Smooth muscle cell (in vitro differentiated cells): ENCODE data around the gene DENND6B. TPM values are rescaled to one million over a fixed set of nuclear protein-coding genes. Genes with fewer than 3 reads are reported as not detected.

Experiments
- DNase-seq: peaks from one replicate; lab custom pipeline; 2025; ENCODE audit not compliant: unreplicated experiment; lab: John Stamatoyannopoulos, UW
- H2AFZ ChIP-seq: fragments of 200-600 bp; sonication (generic); 2 replicates; pipeline ENCODE4 v1.6.0; 2016; ENCODE audit warnings: antibody characterized with exemption, low read depth, mild to moderate bottlenecking
- H3F3A ChIP-seq: fragments of 200-600 bp; sonication (generic); 2 replicates; pipeline ENCODE4 v1.6.0; 2017; ENCODE audit warnings: antibody characterized with exemption, low read depth
- H3K27ac ChIP-seq: fragments of 200-600 bp; sonication (generic); 2 replicates; pipeline ENCODE4 v1.5.1; 2016; ENCODE audit warnings: low read depth, mild to moderate bottlenecking
- H3K27me3 ChIP-seq: fragments of 200-600 bp; sonication (generic); 2 replicates; pipeline ENCODE4 v1.6.1; 2016; ENCODE audit warnings: low read depth, mild to moderate bottlenecking
- H3K36me3 ChIP-seq: fragments of 200-600 bp; sonication (generic); 2 replicates; pipeline ENCODE4 v1.5.1; 2016; ENCODE audit warnings: low read depth
- H3K4me1 ChIP-seq: fragments of 200-600 bp; sonication (generic); 2 replicates; pipeline ENCODE4 v1.5.1; 2016; ENCODE audit warnings: low read depth
- H3K4me2 ChIP-seq: fragments of 200-600 bp; sonication (generic); 2 replicates; pipeline ENCODE4 v1.6.0; 2016; ENCODE audit warnings: mild to moderate bottlenecking
- H3K4me3 ChIP-seq: fragments of 200-600 bp; sonication (generic); 2 replicates; pipeline ENCODE4 v1.5.1; 2016; ENCODE audit warnings: mild to moderate bottlenecking
- H3K79me2 ChIP-seq: fragments of 200-600 bp; sonication (generic); 2 replicates; pipeline ENCODE4 v1.6.0; 2016; ENCODE audit warnings: low read depth, mild to moderate bottlenecking
- H3K9ac ChIP-seq: fragments of 200-600 bp; sonication (generic); 2 replicates; pipeline ENCODE4 v1.6.0; 2016; ENCODE audit warnings: low read depth
- H3K9me3 ChIP-seq: fragments of 200-600 bp; sonication (generic); replicated peaks from 2 replicates; pipeline ENCODE4 v1.5.1; 2016; ENCODE audit warnings: low read depth
- H4K20me1 ChIP-seq: fragments of 200-600 bp; sonication (generic); 2 replicates; pipeline ENCODE4 v1.6.0; 2016; ENCODE audit warnings: low read depth
- WGBS: methylation state at CpG from one replicate; pipeline ENCODE4 v1.1.7; 2016; ENCODE audit warnings: low lambda C conversion rate; 5-methylcytosine and 5-hydroxymethylcytosine counted together
- polyA plus RNA-seq: library from polyadenylated mRNA; unstranded; fragments of >200 nt; fragmentation: Nextera tagmentation; extraction: Ambion mirVana; gene quantifications from 2 replicates; pipeline ENCODE4 v1.2.1, GENCODE V29; 2016
- total RNA-seq: library from RNA; depleted of rRNA; stranded (reverse); fragments of >200 nt; gene quantifications from 2 replicates; pipeline ENCODE4 v1.2.3, GENCODE V29; 2014
- TF ChIP-seq, protein P1 (sequence below): fragments of 200-600 bp; sonication (generic); IDR thresholded peaks from 2 replicates; pipeline ENCODE4 v1.5.1; 2017; ENCODE audit warnings: borderline replicate concordance, mild to moderate bottlenecking, antibody characterized with exemption; ENCODE audit not compliant: insufficient read depth, poor library complexity, severe bottlenecking

The DENND6B gene
- total and polyA plus RNA-seq, 2 experiments from 2014 or later = 3.1 to 7.8 TPM

DNA sequence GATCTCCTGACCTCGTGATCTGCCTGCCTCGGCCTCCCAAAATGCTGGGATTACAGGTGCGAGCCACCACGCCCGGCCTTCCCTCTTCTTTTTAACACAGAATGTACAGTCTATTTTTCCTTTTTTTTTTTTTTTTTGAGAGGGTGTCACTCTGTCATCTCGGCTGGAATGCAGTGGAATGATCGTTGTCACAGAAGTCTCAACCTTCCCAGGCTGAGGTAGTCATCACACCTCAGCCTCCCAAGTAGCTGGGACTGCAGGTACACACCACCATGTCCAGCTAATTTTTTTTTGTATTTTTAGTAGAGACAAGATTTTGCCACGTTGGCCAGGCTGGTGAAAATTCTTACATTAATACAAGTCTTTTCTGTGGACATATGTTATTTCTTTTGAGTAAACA is 29.4 kb upstream of the DENND6B start:
- Histone ChIP-seq H4K20me1 (peaks cover 98% of the 10 kb centered on the region), H3K79me2 (peaks cover 97% of the 10 kb centered on the region), H2AFZ (no peak overlapping the region), H3K36me3 (no peaks in the 10 kb centered on the region), H3K4me1 (no peaks in the 10 kb centered on the region), H3K27ac (no peak overlapping the region), H3K27me3 (no peaks in the 10 kb centered on the region), H3K4me2 (no peak overlapping the region), H3F3A (no peaks in the 10 kb centered on the region), H3K9me3 (no peaks in the 10 kb centered on the region), H3K4me3 (no peak overlapping the region), H3K9ac (no peak overlapping the region)
- no peak for DNase-seq
- TF ChIP-seq, protein P1, sequence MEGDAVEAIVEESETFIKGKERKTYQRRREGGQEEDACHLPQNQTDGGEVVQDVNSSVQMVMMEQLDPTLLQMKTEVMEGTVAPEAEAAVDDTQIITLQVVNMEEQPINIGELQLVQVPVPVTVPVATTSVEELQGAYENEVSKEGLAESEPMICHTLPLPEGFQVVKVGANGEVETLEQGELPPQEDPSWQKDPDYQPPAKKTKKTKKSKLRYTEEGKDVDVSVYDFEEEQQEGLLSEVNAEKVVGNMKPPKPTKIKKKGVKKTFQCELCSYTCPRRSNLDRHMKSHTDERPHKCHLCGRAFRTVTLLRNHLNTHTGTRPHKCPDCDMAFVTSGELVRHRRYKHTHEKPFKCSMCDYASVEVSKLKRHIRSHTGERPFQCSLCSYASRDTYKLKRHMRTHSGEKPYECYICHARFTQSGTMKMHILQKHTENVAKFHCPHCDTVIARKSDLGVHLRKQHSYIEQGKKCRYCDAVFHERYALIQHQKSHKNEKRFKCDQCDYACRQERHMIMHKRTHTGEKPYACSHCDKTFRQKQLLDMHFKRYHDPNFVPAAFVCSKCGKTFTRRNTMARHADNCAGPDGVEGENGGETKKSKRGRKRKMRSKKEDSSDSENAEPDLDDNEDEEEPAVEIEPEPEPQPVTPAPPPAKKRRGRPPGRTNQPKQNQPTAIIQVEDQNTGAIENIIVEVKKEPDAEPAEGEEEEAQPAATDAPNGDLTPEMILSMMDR = no peak
- 97% methylated on average over 8 of the region's 8 CpGs for WGBS

- H3K4me2 ChIP-seq = no peak overlapping the region
- TF ChIP-seq, protein P1 = no peak
- H3F3A ChIP-seq = no peaks in the 10 kb centered on the region
- 93% methylated on average over 2 of the region's 2 CpGs for WGBS
- H3K4me1 ChIP-seq = no peaks in the 10 kb centered on the region
- H3K9ac ChIP-seq = no peak overlapping the region
- no peak overlapping the region for H3K27ac ChIP-seq
- H3K79me2 ChIP-seq = peaks cover 58% of the 10 kb centered on the region
- no peak for DNase-seq
- peaks cover 67% of the 10 kb centered on the region for H4K20me1 ChIP-seq
- H3K4me3 ChIP-seq = no peak overlapping the region
- no peaks in the 10 kb centered on the region for H3K36me3 ChIP-seq
- no peak overlapping the region for H2AFZ ChIP-seq
- no peaks in the 10 kb centered on the region for H3K27me3 ChIP-seq
- H3K9me3 ChIP-seq = no peaks in the 10 kb centered on the region
Observed at GRCh38 chr22:50348058-50348457, 21.2 kb upstream of the DENND6B start.

DNA sequence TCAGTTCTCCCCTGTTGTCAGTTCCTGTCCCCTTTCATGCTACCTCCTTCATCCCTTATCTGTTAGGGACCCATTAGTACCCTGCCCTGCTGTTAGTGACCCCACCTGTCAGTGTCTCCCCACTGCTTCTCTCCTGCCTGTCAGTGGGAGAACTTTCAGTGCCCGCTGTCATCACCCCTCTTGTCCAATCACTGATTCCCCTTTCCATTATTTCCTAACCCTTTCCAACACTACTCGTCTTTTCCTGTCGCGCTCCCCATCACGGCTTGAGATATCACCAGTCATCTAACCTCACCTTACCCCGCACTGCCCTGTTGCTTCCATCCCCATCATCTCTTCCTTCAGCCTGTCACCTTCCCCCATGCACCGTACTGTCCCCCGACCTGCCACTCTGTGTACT is 20.3 kb upstream of the DENND6B start:
- no peak overlapping the region for H3K9ac ChIP-seq
- H2AFZ ChIP-seq = no peak overlapping the region
- H4K20me1 ChIP-seq = peaks cover 58% of the 10 kb centered on the region
- no peak overlapping the region for H3K4me3 ChIP-seq
- no peak for DNase-seq
- peaks cover 49% of the 10 kb centered on the region for H3K79me2 ChIP-seq
- H3K27me3 ChIP-seq = no peaks in the 10 kb centered on the region
- H3K9me3 ChIP-seq = no peaks in the 10 kb centered on the region
- TF ChIP-seq, protein P1 = no peak
- 92% methylated on average over 8 of the region's 8 CpGs for WGBS
- H3F3A ChIP-seq = no peaks in the 10 kb centered on the region
- H3K27ac ChIP-seq = no peak overlapping the region
- no peaks in the 10 kb centered on the region for H3K36me3 ChIP-seq
- H3K4me2 ChIP-seq = no peak overlapping the region
- no peaks in the 10 kb centered on the region for H3K4me1 ChIP-seq

DNA sequence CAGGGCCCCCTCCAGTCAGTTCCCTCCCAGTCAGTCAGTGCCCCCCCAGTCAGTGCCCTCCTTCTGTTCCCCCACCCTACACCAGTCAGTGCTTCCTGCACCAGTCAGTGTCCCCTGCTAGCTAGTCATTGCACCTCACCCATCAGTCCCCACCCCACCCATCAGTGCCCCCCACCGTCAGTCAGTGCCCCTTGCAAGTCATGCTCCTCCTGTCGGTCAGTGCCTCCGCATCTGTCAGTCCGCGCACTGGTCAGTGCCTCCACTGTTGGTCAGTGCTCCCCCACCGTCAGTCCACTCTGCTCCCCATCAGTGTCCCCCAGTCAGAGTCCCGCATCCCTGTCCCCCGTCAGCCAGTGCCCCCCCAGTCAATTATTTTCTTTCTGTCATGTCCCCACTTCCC is 19.7 kb upstream of the DENND6B start:
- Histone ChIP-seq H3K4me1 (no peaks in the 10 kb centered on the region), H3K9me3 (no peaks in the 10 kb centered on the region), H2AFZ (no peak overlapping the region), H3K27me3 (no peaks in the 10 kb centered on the region), H3K36me3 (no peaks in the 10 kb centered on the region), H3K9ac (no peak overlapping the region), H3K27ac (no peak overlapping the region), H3K4me3 (no peak overlapping the region), H3K4me2 (no peak overlapping the region), H4K20me1 (peaks cover 51% of the 10 kb centered on the region), H3K79me2 (peaks cover 42% of the 10 kb centered on the region), H3F3A (peaks cover under 1% of the 10 kb centered on the region)
- 75% methylated on average over 4 of the region's 8 CpGs for WGBS
- TF ChIP-seq, protein P1 = no peak
- DNase-seq = no peak
